Stimulated activated CD4-positive, alpha-beta T cell treated with anti-CD3 and anti-CD28 coated beads, Interleukin-1b, Interleukin-23, amount 100 ng/mL, for 48 hours (primary cell): ENCODE measurements around the gene WWOX.

ENCODE experiments used
- DNase-seq: peaks from one replicate; pipeline ENCODE4 v3.0.0-alpha.2; 2020

WWOX gene

GRCh38 chr16:78413651-78414050 is 314.2 kb downstream of the WWOX start:
- DNase-seq = no peak

GRCh38 chr16:78415013-78415412 is 315.6 kb downstream of the WWOX start:
- DNase-seq = no peak

- DNase-seq = no peak
These were observed 316.2 kb downstream of the WWOX start for GRCh38 chr16:78415669-78416068.

- no peak for DNase-seq
These were observed 316.9 kb downstream of the WWOX start for GRCh38 chr16:78416400-78416799.

- DNase-seq = no peak
These were observed 321.8 kb downstream of the WWOX start for GRCh38 chr16:78421181-78421708.

- no peak for DNase-seq
These were observed 325.8 kb downstream of the WWOX start for GRCh38 chr16:78425281-78425680.

GRCh38 chr16:78425891-78426510 is 326.5 kb downstream of the WWOX start:
- DNase-seq = no peak

GRCh38 chr16:78428193-78428592 is 328.7 kb downstream of the WWOX start:
- DNase-seq = no peak

GRCh38 chr16:78430281-78430680 is 330.8 kb downstream of the WWOX start:
- DNase-seq = no peak

GRCh38 chr16:78431004-78431670 is 331.7 kb downstream of the WWOX start:
- DNase-seq = no peak

GRCh38 chr16:78431701-78432100 is 332.2 kb downstream of the WWOX start:
- DNase-seq = no peak

GRCh38 chr16:78432451-78432850 is 333.0 kb downstream of the WWOX start:
- DNase-seq = no peak

GRCh38 chr16:78433116-78433515 is 333.7 kb downstream of the WWOX start:
- DNase-seq = no peak

GRCh38 chr16:78434401-78434800 is 334.9 kb downstream of the WWOX start:
- DNase-seq = no peak

GRCh38 chr16:78435260-78435659 is 335.8 kb downstream of the WWOX start:
- DNase-seq = no peak

GRCh38 chr16:78436023-78436422 is 336.6 kb downstream of the WWOX start:
- DNase-seq = no peak

GRCh38 chr16:78436846-78437245 is 337.4 kb downstream of the WWOX start:
- no peak for DNase-seq

GRCh38 chr16:78437352-78437968 is 338.0 kb downstream of the WWOX start:
- DNase-seq = no peak

GRCh38 chr16:78438219-78438618 is 338.8 kb downstream of the WWOX start:
- DNase-seq = no peak

GRCh38 chr16:78438632-78439031 is 339.2 kb downstream of the WWOX start:
- DNase-seq = no peak

GRCh38 chr16:78439646-78440045 is 340.2 kb downstream of the WWOX start:
- DNase-seq = no peak

- no peak for DNase-seq
These were observed 341.8 kb downstream of the WWOX start for GRCh38 chr16:78441298-78441697.

GRCh38 chr16:78443542-78444364 is 344.3 kb downstream of the WWOX start:
- no peak for DNase-seq
